Measurements from ENCODE around the gene PDE8A. TPM values are rescaled to one million over a fixed set of nuclear protein-coding genes. Genes with fewer than 3 reads are reported as not detected.
"Not testable (repeated sequence)": the region's sequence is repeated elsewhere in the genome, so short reads cannot be mapped to it uniquely, and the experiment has no call there.

PDE8A gene
- total RNA-seq, 2 experiments from 2014 or later, result 28.3 to 32.3 TPM

DNA sequence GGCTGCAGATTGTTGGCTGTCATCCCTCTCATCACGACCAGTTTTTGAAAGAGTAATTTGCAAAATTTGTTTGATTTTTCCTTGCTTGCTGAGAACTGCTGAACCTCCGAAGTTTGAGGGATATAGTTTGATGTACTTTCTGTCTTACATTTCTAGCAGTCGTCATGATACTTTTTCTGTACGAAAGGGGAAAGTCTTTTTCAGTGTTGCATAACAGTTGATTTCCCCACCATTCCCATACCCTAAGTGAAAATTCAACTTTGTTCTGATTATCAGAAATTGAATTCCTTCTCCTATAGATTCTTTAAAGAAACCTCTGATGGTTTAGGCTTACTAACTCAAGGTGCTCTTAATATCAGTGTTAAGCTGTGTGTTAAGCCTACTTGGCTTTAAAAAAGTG lies 1.6 kb downstream of the PDE8A start:
- Histone ChIP-seq H3K4me3 (ENCODE audit: low read depth, low read length, poor library complexity, severe bottlenecking) (peak overlapping the region; percentile 73), H3K36me3 (ENCODE audit: insufficient read depth, low read length) (no peaks in the 10 kb centered on the region), H3K27ac (ENCODE audit: low read depth, low read length, poor library complexity, severe bottlenecking) (no peak overlapping the region), H3K9me3 (ENCODE audit: low read length) (no peaks in the 10 kb centered on the region), H3K79me2 (ENCODE audit: insufficient read depth, low read depth, low read length) (peaks cover 24% of the 10 kb centered on the region), H3K4me2 (ENCODE audit: low read length) (peak overlapping the region; percentile 90), H3K9me2 (ENCODE audit: insufficient read depth, low read length) (no peaks in the 10 kb centered on the region), H3K4me1 (ENCODE audit: insufficient read depth, low read length, poor library complexity, severe bottlenecking) (peaks cover 52% of the 10 kb centered on the region), H4K20me1 (ENCODE audit: insufficient read depth, low read length) (0 out of 2 replicates have a peak, but pooled peaks cover 4% of the 10 kb centered on the region), H2AFZ (ENCODE audit: low read length) (no peak overlapping the region)
- TF ChIP-seq, protein P1, sequence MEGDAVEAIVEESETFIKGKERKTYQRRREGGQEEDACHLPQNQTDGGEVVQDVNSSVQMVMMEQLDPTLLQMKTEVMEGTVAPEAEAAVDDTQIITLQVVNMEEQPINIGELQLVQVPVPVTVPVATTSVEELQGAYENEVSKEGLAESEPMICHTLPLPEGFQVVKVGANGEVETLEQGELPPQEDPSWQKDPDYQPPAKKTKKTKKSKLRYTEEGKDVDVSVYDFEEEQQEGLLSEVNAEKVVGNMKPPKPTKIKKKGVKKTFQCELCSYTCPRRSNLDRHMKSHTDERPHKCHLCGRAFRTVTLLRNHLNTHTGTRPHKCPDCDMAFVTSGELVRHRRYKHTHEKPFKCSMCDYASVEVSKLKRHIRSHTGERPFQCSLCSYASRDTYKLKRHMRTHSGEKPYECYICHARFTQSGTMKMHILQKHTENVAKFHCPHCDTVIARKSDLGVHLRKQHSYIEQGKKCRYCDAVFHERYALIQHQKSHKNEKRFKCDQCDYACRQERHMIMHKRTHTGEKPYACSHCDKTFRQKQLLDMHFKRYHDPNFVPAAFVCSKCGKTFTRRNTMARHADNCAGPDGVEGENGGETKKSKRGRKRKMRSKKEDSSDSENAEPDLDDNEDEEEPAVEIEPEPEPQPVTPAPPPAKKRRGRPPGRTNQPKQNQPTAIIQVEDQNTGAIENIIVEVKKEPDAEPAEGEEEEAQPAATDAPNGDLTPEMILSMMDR (conservative IDR thresholded peaks at IDR 0.05; ENCODE audit: low read length), result no peak
- TF ChIP-seq EZH2phosphoT487 (IDR thresholded peaks at IDR 0.05; ENCODE audit: borderline replicate concordance, low read depth, low read length), result no peak
- intact Hi-C loops (cut with micrococcal nuclease; ENCODE audit: unreplicated experiment), result loop anchor here (1.0 kb wide), 1 partner anchor 61 kb away; no protein-coding TSS in a partner anchor
- BruUV-seq (replicated peaks), result TSS peak; percentile 41
- CTCF ChIA-PET (ENCODE audit: unreplicated experiment), result no interaction called here
- POLR2A ChIA-PET, result interaction anchor here (0.5 to 0.8 kb wide), 2 partner anchors 23 to 189 kb away, joined by 3 to 4 read pairs; no protein-coding TSS in a partner anchor
- no peak for DNase-seq (ENCODE audit: low spot score)

- Histone ChIP-seq H3K9me2 (ENCODE audit: insufficient read depth, low read length) (no peaks in the 10 kb centered on the region), H3K4me2 (ENCODE audit: low read length) (peak overlapping the region; percentile 90), H3K36me3 (ENCODE audit: insufficient read depth, low read length) (no peaks in the 10 kb centered on the region), H2AFZ (ENCODE audit: low read length) (no peak overlapping the region), H3K4me3 (ENCODE audit: low read depth, low read length, poor library complexity, severe bottlenecking) (peak overlapping the region; percentile 73), H3K79me2 (ENCODE audit: insufficient read depth, low read depth, low read length) (peaks cover 28% of the 10 kb centered on the region), H4K20me1 (ENCODE audit: insufficient read depth, low read length) (0 out of 2 replicates have a peak, but pooled peaks cover 4% of the 10 kb centered on the region), H3K4me1 (ENCODE audit: insufficient read depth, low read length, poor library complexity, severe bottlenecking) (peaks cover 55% of the 10 kb centered on the region), H3K9me3 (ENCODE audit: low read length) (no peaks in the 10 kb centered on the region), H3K27ac (ENCODE audit: low read depth, low read length, poor library complexity, severe bottlenecking) (no peak overlapping the region)
- TF ChIP-seq, protein P1 (conservative IDR thresholded peaks at IDR 0.05; ENCODE audit: low read length), result no peak
- no peak for TF ChIP-seq EZH2phosphoT487 (IDR thresholded peaks at IDR 0.05; ENCODE audit: borderline replicate concordance, low read depth, low read length)
- DNase-seq (ENCODE audit: low spot score), result no peak
- BruUV-seq (replicated peaks), result no TSS peak
- POLR2A ChIA-PET, result interaction anchor here (0.5 kb wide), 1 partner anchor 188 kb away, joined by 3 read pairs; no protein-coding TSS in a partner anchor
- CTCF ChIA-PET (ENCODE audit: unreplicated experiment), result no interaction called here
- intact Hi-C loops (cut with micrococcal nuclease; ENCODE audit: unreplicated experiment), result loop anchor here (1.0 kb wide), 1 partner anchor 61 kb away; no protein-coding TSS in a partner anchor
Observed at GRCh38 chr15:84983711-84984110, 2.1 kb downstream of the PDE8A start.

DNA sequence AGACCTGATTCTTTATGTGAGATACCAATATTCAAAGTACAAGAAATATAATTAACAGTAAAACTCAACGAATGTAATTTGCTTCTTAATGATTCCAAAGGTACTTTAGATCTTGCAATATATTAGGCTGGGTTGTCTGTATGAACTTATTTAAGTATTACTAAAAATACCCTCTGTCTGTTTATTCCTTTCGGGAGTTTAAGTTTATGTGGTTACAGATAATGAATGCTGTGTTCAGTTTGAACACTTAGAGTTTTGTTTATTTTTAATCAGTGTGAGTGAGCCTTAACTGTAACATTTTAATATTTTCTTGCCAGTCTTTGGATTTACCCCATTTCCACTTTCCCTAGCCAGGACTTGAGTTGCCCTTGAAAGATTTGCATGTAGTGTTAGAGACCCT lies 3.5 kb downstream of the PDE8A start:
- peaks cover 53% of the 10 kb centered on the region for H3K4me1 ChIP-seq (ENCODE audit: insufficient read depth, low read length, poor library complexity, severe bottlenecking)
- H3K79me2 ChIP-seq (ENCODE audit: insufficient read depth, low read depth, low read length), result peaks cover 40% of the 10 kb centered on the region
- POLR2A ChIA-PET, result no interaction called here
- TF ChIP-seq EZH2phosphoT487 (IDR thresholded peaks at IDR 0.05; ENCODE audit: borderline replicate concordance, low read depth, low read length), result no peak
- TF ChIP-seq, protein P1 (conservative IDR thresholded peaks at IDR 0.05; ENCODE audit: low read length), result no peak
- no peak overlapping the region for H3K4me2 ChIP-seq (ENCODE audit: low read length)
- no peaks in the 10 kb centered on the region for H3K36me3 ChIP-seq (ENCODE audit: insufficient read depth, low read length)
- CTCF ChIA-PET (ENCODE audit: unreplicated experiment), result no interaction called here
- no peak overlapping the region for H2AFZ ChIP-seq (ENCODE audit: low read length)
- no peak for DNase-seq (ENCODE audit: low spot score)
- no peaks in the 10 kb centered on the region for H3K9me3 ChIP-seq (ENCODE audit: low read length)
- BruUV-seq (replicated peaks), result no TSS peak
- 0 out of 2 replicates have a peak, but pooled peaks cover 4% of the 10 kb centered on the region for H4K20me1 ChIP-seq (ENCODE audit: insufficient read depth, low read length)
- intact Hi-C loops (cut with micrococcal nuclease; ENCODE audit: unreplicated experiment), result no loop called here
- H3K27ac ChIP-seq (ENCODE audit: low read depth, low read length, poor library complexity, severe bottlenecking), result no peak overlapping the region
- no peak overlapping the region for H3K4me3 ChIP-seq (ENCODE audit: low read depth, low read length, poor library complexity, severe bottlenecking)
- H3K9me2 ChIP-seq (ENCODE audit: insufficient read depth, low read length), result no peaks in the 10 kb centered on the region

GRCh38 chr15:84987351-84987750 lies 5.7 kb downstream of the PDE8A start:
- intact Hi-C loops (cut with micrococcal nuclease; ENCODE audit: unreplicated experiment); BruUV-seq (replicated peaks); H3K36me3 ChIP-seq (ENCODE audit: insufficient read depth, low read length); H3K4me3 ChIP-seq (ENCODE audit: low read depth, low read length, poor library complexity, severe bottlenecking); H3K4me2 ChIP-seq (ENCODE audit: low read length); H2AFZ ChIP-seq (ENCODE audit: low read length); H3K9me3 ChIP-seq (ENCODE audit: low read length); CTCF ChIA-PET (ENCODE audit: unreplicated experiment); H3K9me2 ChIP-seq (ENCODE audit: insufficient read depth, low read length); H4K20me1 ChIP-seq (ENCODE audit: insufficient read depth, low read length); H3K27ac ChIP-seq (ENCODE audit: low read depth, low read length, poor library complexity, severe bottlenecking); DNase-seq (ENCODE audit: low spot score): not testable (repeated sequence)
- H3K79me2 ChIP-seq (ENCODE audit: insufficient read depth, low read depth, low read length), result peaks cover 59% of the 10 kb centered on the region
- H3K4me1 ChIP-seq (ENCODE audit: insufficient read depth, low read length, poor library complexity, severe bottlenecking), result peaks cover 63% of the 10 kb centered on the region
- POLR2A ChIA-PET, result interaction anchor here (0.7 to 2.0 kb wide), 2 partner anchors 13 to 213 kb away, joined by 3 to 5 read pairs; no protein-coding TSS in a partner anchor
